GM18870 (cell line): ENCODE measurements around the gene PTPN21.

Source experiments
- ATAC-seq: cut with Tn5 transposase; IDR thresholded peaks from one replicate; pipeline ENCODE4 v1.9.1; 2021; ENCODE audit warnings: moderate library complexity; ENCODE audit not compliant: unreplicated experiment

Gene PTPN21

GRCh38 chr14:88554457-88555286, at the start of gene PTPN21:
PTPN21 (minus strand) TSS chr14:88555007; CDS start chr14:88550417, 4,590 bp downstream.
- ATAC-seq: no peak

GRCh38 chr14:88604212-88604611, 49.4 kb upstream of the PTPN21 start:
- ATAC-seq: no peak

GRCh38 chr14:88599761-88600439, 45.1 kb upstream of the PTPN21 start:
- peak; percentile 94 for ATAC-seq

GRCh38 chr14:88599326-88599725, 44.5 kb upstream of the PTPN21 start:
- ATAC-seq: no peak

- no peak for ATAC-seq
These were observed 43.4 kb upstream of the PTPN21 start for GRCh38 chr14:88598097-88598675.

GRCh38 chr14:88597601-88598000, 42.8 kb upstream of the PTPN21 start:
- ATAC-seq: no peak

- ATAC-seq: no peak
These were observed 42.2 kb upstream of the PTPN21 start for GRCh38 chr14:88597038-88597437.

- no peak for ATAC-seq
These were observed 37.2 kb upstream of the PTPN21 start for GRCh38 chr14:88592031-88592430.

GRCh38 chr14:88590173-88590572, 35.4 kb upstream of the PTPN21 start:
- ATAC-seq: no peak

- ATAC-seq: no peak
These were observed 33.3 kb upstream of the PTPN21 start for GRCh38 chr14:88588081-88588480.

GRCh38 chr14:88584451-88584850, 29.6 kb upstream of the PTPN21 start:
- no peak for ATAC-seq

GRCh38 chr14:88576222-88576621, 21.4 kb upstream of the PTPN21 start:
- ATAC-seq: no peak

- ATAC-seq: no peak
These were observed 17.3 kb upstream of the PTPN21 start for GRCh38 chr14:88572117-88572516.

GRCh38 chr14:88568196-88568595, 13.4 kb upstream of the PTPN21 start:
- no peak for ATAC-seq

GRCh38 chr14:88565427-88565826, 10.6 kb upstream of the PTPN21 start:
- ATAC-seq: no peak

GRCh38 chr14:88563845-88564244, 9.0 kb upstream of the PTPN21 start:
- ATAC-seq: no peak

- ATAC-seq: peak; percentile 85
These were observed 8.3 kb upstream of the PTPN21 start, which contains the start of gene ZC3H14 for GRCh38 chr14:88562831-88563686. ZC3H14 (plus strand) TSS chr14:88563037; CDS start chr14:88563134, 97 bp downstream.

GRCh38 chr14:88562532-88562830, 7.7 kb upstream of the PTPN21 start:
- ATAC-seq: no peak

- no peak for ATAC-seq
These were observed 5.0 kb upstream of the PTPN21 start for GRCh38 chr14:88559852-88560251.

GRCh38 chr14:88556581-88556980, 1.8 kb upstream of the PTPN21 start:
- ATAC-seq: no peak

GRCh38 chr14:88553886-88554456, 836 bp downstream of the PTPN21 start:
- no peak for ATAC-seq
